Naive B cell (primary cell): ENCODE measurements around the gene KSR2. TPM values are rescaled to one million over a fixed set of nuclear protein-coding genes. Genes with fewer than 3 reads are reported as not detected.

Source experiments
- ATAC-seq, 2 donors: fragments of 150-1000 bp; cut with Tn5 transposase; 2 replicates each; pipeline ENCODE4 v1.10.0; 2021; ENCODE audit warnings: low read depth in 2 of 2, mild to moderate bottlenecking in 2 of 2, moderate library complexity in 2 of 2
- DNase-seq: peaks from one replicate; pipeline ENCODE4 v3.0.0; 2022
- H3K27ac Mint-ChIP-seq, 6 donors: one replicate each; pipeline ENCODE4 v1.8.0; 2020 to 2022; ENCODE audit warnings: mild to moderate bottlenecking in 6 of 6, mixed read lengths in 6 of 6, moderate library complexity in 5 of 6, inconsistent platforms in 2 of 6
- H3K27me3 Mint-ChIP-seq, 3 donors: one replicate each; pipeline ENCODE4 v1.8.0; 2021 to 2022; ENCODE audit warnings: mixed read lengths in 3 of 3, mild to moderate bottlenecking in 1 of 3
- H3K36me3 Mint-ChIP-seq, 2 donors: one replicate each; pipeline ENCODE4 v1.8.0; 2020 to 2022; ENCODE audit warnings: mixed read lengths in 2 of 2, inconsistent platforms in 1 of 2, mild to moderate bottlenecking in 1 of 2
- H3K4me1 Mint-ChIP-seq, 3 donors: one replicate each; pipeline ENCODE4 v1.8.0; 2020 to 2022; ENCODE audit warnings: mixed read lengths in 3 of 3, inconsistent platforms in 1 of 3, mild to moderate bottlenecking in 1 of 3, moderate library complexity in 1 of 3
- H3K4me3 Mint-ChIP-seq, 8 donors: one replicate each; pipeline ENCODE4 v1.8.0; 2020 to 2022; ENCODE audit warnings: mild to moderate bottlenecking in 8 of 8, mixed read lengths in 8 of 8, moderate library complexity in 8 of 8, inconsistent platforms in 2 of 8
- H3K9me3 Mint-ChIP-seq, 7 donors: one replicate each; pipeline ENCODE4 v1.8.0; 2020 to 2022; ENCODE audit warnings: mixed read lengths in 7 of 7, mild to moderate bottlenecking in 5 of 7, inconsistent platforms in 2 of 7, moderate library complexity in 1 of 7
- polyA plus RNA-seq, 6 donors: library from polyadenylated mRNA; unstranded; fragments of 300-500 nt; fragmentation: Illumina TruSeq; gene quantifications; one replicate each; pipeline ENCODE4 v1.2.3, GENCODE V29; 2021; ENCODE audit warnings: low read depth in 6 of 6

The KSR2 gene
- polyA plus RNA-seq, 6 donors from 2014 or later: not detected

- no peak overlapping the region for H3K27ac Mint-ChIP-seq
Measured at GRCh38 chr12:117439531-117440001, 529.2 kb downstream of the KSR2 start.

GRCh38 chr12:117438809-117439208, 530.0 kb downstream of the KSR2 start:
- no peak for DNase-seq
- Mint-ChIP-seq H3K27ac (no peak overlapping the region), H3K4me1 (no peaks in the 10 kb centered on the region), H3K4me3 (no peak overlapping the region), H3K9me3 (peaks cover 0 to 1% (median 0%) of the 10 kb centered on the region in 7 donors), H3K27me3 (peaks cover 0 to 5% (median 4%) of the 10 kb centered on the region in 3 donors), H3K36me3 (no peaks in the 10 kb centered on the region)
- no peak for ATAC-seq

More at GRCh38 chr12:117439531-117440001, 529.2 kb downstream of the KSR2 start:
- H3K36me3 Mint-ChIP-seq: no peaks in the 10 kb centered on the region
- no peak for ATAC-seq
- H3K9me3 Mint-ChIP-seq: peaks cover 0 to 1% (median 0%) of the 10 kb centered on the region in 7 donors
- no peak for DNase-seq
- peaks cover 0 to 5% (median 4%) of the 10 kb centered on the region in 3 donors for H3K27me3 Mint-ChIP-seq
- H3K4me1 Mint-ChIP-seq: no peaks in the 10 kb centered on the region
- no peak overlapping the region for H3K4me3 Mint-ChIP-seq

DNA sequence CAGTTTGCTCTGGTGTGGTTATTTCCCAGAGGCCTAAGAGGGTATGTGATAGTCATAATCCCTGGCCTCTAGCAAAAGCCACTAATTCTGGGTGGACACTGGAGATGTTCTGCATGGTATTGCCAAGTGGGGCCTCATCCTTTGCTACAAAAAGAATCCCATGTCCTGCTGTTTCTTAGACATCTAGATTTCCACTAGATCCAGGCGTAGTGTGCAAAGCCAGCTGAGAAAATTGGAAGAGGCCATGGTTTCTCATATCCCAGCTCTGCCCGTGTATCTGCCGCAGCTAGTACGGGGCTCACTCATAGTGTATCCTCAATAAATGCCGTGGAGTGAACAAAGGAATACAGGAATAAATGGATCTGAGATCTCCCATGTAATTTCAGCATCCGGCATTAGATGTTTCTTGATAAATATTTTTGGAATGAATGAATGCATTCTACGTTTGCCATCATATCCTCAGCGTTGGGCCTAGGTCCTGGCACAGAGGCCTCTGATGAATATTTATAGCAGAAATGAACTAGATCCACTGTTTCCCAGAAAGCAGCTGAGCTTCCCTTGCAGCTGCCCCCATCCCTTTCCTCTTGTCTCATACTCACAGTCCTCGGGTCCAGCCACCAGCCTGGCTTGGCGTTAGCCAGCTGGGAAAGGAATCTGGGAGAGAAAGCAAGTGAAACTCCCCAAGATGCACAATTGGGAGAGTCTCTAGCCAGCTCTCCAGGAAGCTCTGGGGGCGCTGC, 531.1 kb downstream of the KSR2 start:
- ATAC-seq (no peak), DNase-seq (no peak)
- Mint-ChIP-seq H3K27me3 (peaks cover 0 to 4% (median 2%) of the 10 kb centered on the region in 3 donors), H3K9me3 (peaks cover 0 to under 1% (median 0%) of the 10 kb centered on the region in 7 donors), H3K4me1 (no peaks in the 10 kb centered on the region), H3K27ac (no peak overlapping the region), H3K36me3 (no peaks in the 10 kb centered on the region), H3K4me3 (no peak overlapping the region)

GRCh38 chr12:117433878-117434277, 534.9 kb downstream of the KSR2 start:
- DNase-seq (no peak), ATAC-seq (no peak)
- H3K36me3 Mint-ChIP-seq: no peaks in the 10 kb centered on the region
- no peaks in the 10 kb centered on the region for H3K4me1 Mint-ChIP-seq
- H3K4me3 Mint-ChIP-seq: no peak overlapping the region
- H3K27me3 Mint-ChIP-seq: no peaks in the 10 kb centered on the region
- H3K9me3 Mint-ChIP-seq: no peaks in the 10 kb centered on the region
- H3K27ac Mint-ChIP-seq: no peak overlapping the region

DNA sequence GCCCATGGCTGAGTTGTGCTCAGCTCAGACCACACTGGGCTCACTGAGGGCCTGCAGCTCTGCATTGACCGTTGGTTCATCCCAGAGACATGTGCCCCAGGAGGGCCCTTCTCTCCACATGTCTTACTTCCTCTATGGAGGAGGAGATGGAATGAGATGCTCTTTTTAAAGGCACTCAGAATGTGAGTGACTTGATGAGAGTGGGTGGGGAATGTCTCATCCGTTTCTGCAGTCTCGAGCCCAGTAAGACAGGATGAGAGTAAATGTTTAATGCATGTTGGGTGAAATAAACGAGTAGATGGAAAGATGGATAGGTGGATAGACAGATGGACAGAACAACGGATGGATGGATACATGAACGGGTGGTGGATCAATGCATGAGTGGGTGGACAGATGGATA, 538.5 kb downstream of the KSR2 start:
- DNase-seq: no peak
- no peak overlapping the region for H3K27ac Mint-ChIP-seq
- ATAC-seq: no peak
- H3K4me3 Mint-ChIP-seq: no peak overlapping the region
- no peaks in the 10 kb centered on the region for H3K4me1 Mint-ChIP-seq
- H3K9me3 Mint-ChIP-seq: peaks cover 0 to 11% (median 7%) of the 10 kb centered on the region in 7 donors
- H3K36me3 Mint-ChIP-seq: no peaks in the 10 kb centered on the region
- no peaks in the 10 kb centered on the region for H3K27me3 Mint-ChIP-seq

GRCh38 chr12:117427211-117427610, 541.6 kb downstream of the KSR2 start:
- no peak for ATAC-seq
- no peak for DNase-seq
- H3K27ac Mint-ChIP-seq: no peak overlapping the region
- H3K27me3 Mint-ChIP-seq: peaks cover 0 to 7% (median 5%) of the 10 kb centered on the region in 3 donors
- H3K4me1 Mint-ChIP-seq: no peaks in the 10 kb centered on the region
- H3K4me3 Mint-ChIP-seq: no peak overlapping the region
- peaks cover 2 to 23% (median 14%) of the 10 kb centered on the region in 7 donors for H3K9me3 Mint-ChIP-seq
- no peaks in the 10 kb centered on the region for H3K36me3 Mint-ChIP-seq

DNA sequence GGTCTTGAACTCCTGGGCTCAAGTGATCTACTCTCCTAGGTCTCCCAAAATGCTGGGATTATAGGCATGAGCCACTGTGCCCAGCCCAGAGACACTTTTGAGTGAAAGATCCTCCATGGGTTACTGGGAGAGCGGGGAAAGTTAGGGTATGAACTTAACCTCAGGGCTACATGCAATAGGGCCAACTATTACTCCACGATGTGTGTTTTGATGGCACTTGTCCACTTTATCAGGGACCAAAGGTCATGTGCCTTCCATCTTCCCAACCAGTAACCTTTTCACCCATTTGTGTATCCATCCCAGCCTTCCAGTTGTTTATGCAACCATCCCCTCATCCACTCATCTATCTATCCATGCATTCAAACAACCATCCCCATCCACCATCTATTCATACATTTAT, 546.8 kb downstream of the KSR2 start:
- Mint-ChIP-seq H3K36me3 (no peaks in the 10 kb centered on the region), H3K27ac (no peak overlapping the region)

DNA sequence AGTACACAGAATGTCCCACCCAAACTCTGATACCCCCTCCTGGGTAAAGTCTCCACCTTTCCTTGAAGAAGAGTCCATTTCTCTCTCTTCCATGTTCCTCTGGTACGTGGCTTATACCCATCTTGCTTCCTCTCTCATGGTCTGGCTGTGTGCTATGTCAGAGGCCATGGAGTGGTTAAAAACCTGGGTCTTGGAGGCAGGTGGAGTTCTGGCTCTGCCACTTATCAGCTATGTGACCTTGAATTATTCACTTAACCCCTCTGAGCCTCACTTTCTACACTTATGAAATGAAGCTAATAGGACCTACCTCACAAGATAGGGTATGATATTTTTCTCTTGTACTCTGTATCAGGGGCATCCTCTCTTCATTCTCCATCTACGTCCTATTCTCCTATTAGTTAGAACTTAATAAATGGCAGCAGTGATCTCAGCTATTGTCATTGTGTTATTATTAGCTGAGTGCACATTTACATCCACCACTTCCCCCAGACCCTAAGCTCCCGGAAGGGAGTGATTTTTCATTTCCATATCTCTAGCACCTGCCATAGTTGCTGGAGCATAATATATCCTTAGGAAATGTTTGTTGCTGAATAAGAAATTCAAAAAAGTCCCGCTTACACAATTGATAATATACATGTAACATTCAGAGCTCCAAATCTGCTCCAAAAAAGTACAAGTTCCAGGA, 547.6 kb downstream of the KSR2 start:
- no peaks in the 10 kb centered on the region for H3K4me1 Mint-ChIP-seq
- H3K27ac Mint-ChIP-seq: no peak overlapping the region
- ATAC-seq: no peak

More for the DNA sequence above, 546.8 kb downstream of the KSR2 start:
- no peak for ATAC-seq
- H3K4me3 Mint-ChIP-seq: no peak overlapping the region
- H3K27me3 Mint-ChIP-seq: peaks cover 4 to 14% (median 11%) of the 10 kb centered on the region in 3 donors
- peaks cover 5 to 23% (median 14%) of the 10 kb centered on the region in 7 donors for H3K9me3 Mint-ChIP-seq
- DNase-seq: no peak
- no peaks in the 10 kb centered on the region for H3K4me1 Mint-ChIP-seq

GRCh38 chr12:117417004-117417403, 551.8 kb downstream of the KSR2 start:
- Mint-ChIP-seq H3K4me1 (no peaks in the 10 kb centered on the region), H3K4me3 (no peak overlapping the region), H3K27ac (no peak overlapping the region), H3K36me3 (no peaks in the 10 kb centered on the region), H3K27me3 (peaks cover 4 to 8% (median 7%) of the 10 kb centered on the region in 3 donors), H3K9me3 (peaks cover 0 to 11% (median 3%) of the 10 kb centered on the region in 7 donors)
- no peak for ATAC-seq
- no peak for DNase-seq

More for the DNA sequence above, 547.6 kb downstream of the KSR2 start:
- Mint-ChIP-seq H3K9me3 (peaks cover 5 to 22% (median 12%) of the 10 kb centered on the region in 7 donors), H3K36me3 (no peaks in the 10 kb centered on the region), H3K4me3 (no peak overlapping the region), H3K27me3 (peaks cover 4 to 14% (median 11%) of the 10 kb centered on the region in 3 donors)
- DNase-seq: no peak

DNA sequence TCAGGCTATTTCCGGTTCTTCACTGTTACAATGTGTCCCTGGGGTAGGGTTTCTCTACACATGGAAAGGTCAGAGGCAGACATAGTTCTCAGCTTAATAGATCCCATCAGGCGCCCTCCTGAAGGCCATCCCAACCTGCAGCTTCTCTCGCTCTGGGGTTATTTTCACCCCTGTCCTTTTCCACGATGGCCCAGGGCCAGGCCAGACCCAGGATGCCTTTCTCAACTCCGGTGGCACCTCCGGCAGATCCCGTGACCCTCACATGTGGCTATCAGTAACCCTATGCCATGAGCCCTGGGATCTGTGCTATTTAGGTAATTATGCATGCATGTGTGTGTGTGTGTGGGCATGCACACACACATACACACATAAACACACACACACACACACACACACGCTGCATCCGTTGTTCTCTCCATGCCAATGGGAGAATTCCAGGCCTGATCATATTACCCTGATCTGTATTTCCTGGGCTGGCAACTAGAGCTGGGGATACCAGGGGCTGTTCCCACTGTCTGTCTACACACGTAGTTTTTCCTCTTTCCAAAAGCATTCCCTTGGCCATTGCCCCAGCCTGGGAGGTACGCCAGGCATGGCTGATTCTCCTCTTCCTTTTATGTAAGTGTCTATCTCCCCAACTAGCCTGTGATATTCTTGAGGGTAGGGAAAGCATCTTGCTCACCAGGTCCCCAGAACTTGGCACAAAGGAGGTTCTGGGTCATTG, 556.2 kb downstream of the KSR2 start:
- Mint-ChIP-seq H3K27me3 (peaks cover 0 to 9% (median 2%) of the 10 kb centered on the region in 3 donors), H3K4me3 (no peak overlapping the region), H3K9me3 (peaks cover 0 to 6% (median under 1%) of the 10 kb centered on the region in 7 donors), H3K4me1 (no peaks in the 10 kb centered on the region), H3K27ac (no peak overlapping the region), H3K36me3 (no peaks in the 10 kb centered on the region)
- DNase-seq (no peak), ATAC-seq (no peak)

- DNase-seq (no peak), ATAC-seq (no peak)
- Mint-ChIP-seq H3K4me3 (no peak overlapping the region), H3K9me3 (peaks cover 2 to 17% (median 6%) of the 10 kb centered on the region in 7 donors), H3K4me1 (no peaks in the 10 kb centered on the region), H3K27ac (no peak overlapping the region), H3K27me3 (peaks cover 0 to 13% (median 10%) of the 10 kb centered on the region in 3 donors), H3K36me3 (no peaks in the 10 kb centered on the region)
Measured at GRCh38 chr12:117409286-117409685, 559.5 kb downstream of the KSR2 start.

DNA sequence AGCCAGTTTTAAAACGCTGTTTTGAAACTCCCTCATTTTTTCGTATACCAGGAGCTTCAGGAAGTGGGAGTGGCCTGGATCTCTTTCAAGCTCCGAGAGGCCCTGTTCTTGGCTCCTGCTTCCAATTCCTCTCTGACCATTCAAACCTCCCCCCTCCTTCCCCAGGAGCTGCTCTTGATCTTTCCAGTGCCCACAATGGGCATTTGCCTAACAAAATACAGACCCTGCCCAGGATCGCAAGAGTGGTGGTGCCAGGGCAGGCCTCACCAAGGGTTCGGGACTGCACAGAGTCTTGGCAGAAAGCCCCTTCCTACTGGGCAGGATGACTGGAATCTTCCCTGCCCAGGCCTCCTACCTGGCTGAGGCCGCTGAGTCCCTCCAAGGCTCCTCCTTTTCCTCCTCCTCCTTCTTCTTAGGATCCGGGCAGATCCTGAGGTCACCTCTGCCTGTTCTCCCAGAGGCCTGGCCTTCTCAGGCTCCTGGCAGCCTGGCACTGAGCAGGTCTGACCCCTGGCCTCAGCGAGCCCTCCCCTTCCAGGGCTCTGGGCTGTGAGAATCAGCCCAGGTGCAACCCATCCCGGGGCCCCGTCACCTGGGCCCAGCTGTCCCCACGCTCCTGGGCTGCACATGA, 560.5 kb downstream of the KSR2 start:
- Mint-ChIP-seq H3K4me3 (no peak overlapping the region), H3K9me3 (peaks cover 3 to 22% (median 7%) of the 10 kb centered on the region in 7 donors), H3K36me3 (no peaks in the 10 kb centered on the region), H3K4me1 (no peaks in the 10 kb centered on the region), H3K27ac (no peak overlapping the region), H3K27me3 (peaks cover 0 to 14% (median 11%) of the 10 kb centered on the region in 3 donors)
- ATAC-seq (no peak), DNase-seq (no peak)

GRCh38 chr12:117404940-117405339, 563.9 kb downstream of the KSR2 start:
- Mint-ChIP-seq H3K9me3 (peaks cover 7 to 34% (median 9%) of the 10 kb centered on the region in 7 donors), H3K27ac (no peak overlapping the region), H3K4me1 (no peaks in the 10 kb centered on the region), H3K27me3 (peaks cover 0 to 15% (median 14%) of the 10 kb centered on the region in 3 donors), H3K4me3 (no peak overlapping the region), H3K36me3 (no peaks in the 10 kb centered on the region)
- no peak for DNase-seq
- ATAC-seq: no peak
